ENCODE data around the gene TTN. TPM values are rescaled to one million over a fixed set of nuclear protein-coding genes. Genes with fewer than 3 reads are reported as not detected.

TTN gene
- total and polyA plus RNA-seq, 3 donors from 2014 or later: 2.6 to 49.1 (median 30.8) TPM

- no peak overlapping the region for H3K4me3 ChIP-seq
- H3K27ac ChIP-seq: no peak overlapping the region
- TF ChIP-seq CTCF (IDR thresholded peaks at IDR 0.05): no peak
- no peak for TF ChIP-seq POLR2A (IDR thresholded peaks at IDR 0.05)
- H3K9me3 ChIP-seq: no peaks in the 10 kb centered on the region
- H3K4me1 ChIP-seq: peaks cover 9% of the 10 kb centered on the region
- H3K27me3 ChIP-seq: no peaks in the 10 kb centered on the region
- H3K36me3 ChIP-seq (ENCODE audit: low read depth, missing control alignments): no peaks in the 10 kb centered on the region
- WGBS, 2 donors: 78 to 79% methylated on average over 11 of the region's 11 CpGs
- intact Hi-C loops (cut with DNase I; ENCODE audit: low total_unique reads): no loop called here
- DNase-seq: no peak
Measured at GRCh38 chr2:178521304-178522150, 285.7 kb downstream of the TTN start.

- Histone ChIP-seq H3K4me1 (no peaks in the 10 kb centered on the region), H3K36me3 (ENCODE audit: low read depth, missing control alignments) (no peaks in the 10 kb centered on the region), H3K4me3 (no peak overlapping the region), H3K27me3 (no peaks in the 10 kb centered on the region), H3K9me3 (no peaks in the 10 kb centered on the region), H3K27ac (no peak overlapping the region)
- no peak for DNase-seq
- intact Hi-C loops (cut with DNase I; ENCODE audit: low total_unique reads): no loop called here
- 73 to 82% methylated on average over 1 of the region's 1 CpG for WGBS, 2 donors
- TF ChIP-seq POLR2A (IDR thresholded peaks at IDR 0.05) (no peak), CTCF (IDR thresholded peaks at IDR 0.05) (no peak)
Measured at GRCh38 chr2:178517496-178517895, 289.7 kb downstream of the TTN start.

GRCh38 chr2:178514664-178515063 is 292.6 kb downstream of the TTN start:
- no peak overlapping the region for H3K4me3 ChIP-seq
- H3K27me3 ChIP-seq: no peaks in the 10 kb centered on the region
- H3K27ac ChIP-seq: no peak overlapping the region
- intact Hi-C loops (cut with DNase I; ENCODE audit: low total_unique reads): no loop called here
- no peaks in the 10 kb centered on the region for H3K36me3 ChIP-seq (ENCODE audit: low read depth, missing control alignments)
- no peaks in the 10 kb centered on the region for H3K4me1 ChIP-seq
- WGBS, 2 donors: 73 to 85% methylated on average over 2 of the region's 2 CpGs
- H3K9me3 ChIP-seq: no peaks in the 10 kb centered on the region
- DNase-seq: no peak
- TF ChIP-seq CTCF (IDR thresholded peaks at IDR 0.05) (no peak), POLR2A (IDR thresholded peaks at IDR 0.05) (no peak)

- no peak overlapping the region for H3K27ac ChIP-seq
- no peak for TF ChIP-seq POLR2A (IDR thresholded peaks at IDR 0.05)
- TF ChIP-seq CTCF (IDR thresholded peaks at IDR 0.05): no peak
- no peaks in the 10 kb centered on the region for H3K9me3 ChIP-seq
- WGBS, 2 donors: 87 to 97% methylated on average over 4 of the region's 4 CpGs
- no peak overlapping the region for H3K4me3 ChIP-seq
- intact Hi-C loops (cut with DNase I; ENCODE audit: low total_unique reads): no loop called here
- no peak for DNase-seq
- H3K4me1 ChIP-seq: no peaks in the 10 kb centered on the region
- H3K27me3 ChIP-seq: no peaks in the 10 kb centered on the region
- no peaks in the 10 kb centered on the region for H3K36me3 ChIP-seq (ENCODE audit: low read depth, missing control alignments)
Measured at GRCh38 chr2:178513876-178514275, 293.3 kb downstream of the TTN start.

GRCh38 chr2:178512484-178512883 is 294.7 kb downstream of the TTN start:
- H3K4me3 ChIP-seq: no peak overlapping the region
- H3K36me3 ChIP-seq (ENCODE audit: low read depth, missing control alignments): no peaks in the 10 kb centered on the region
- H3K27me3 ChIP-seq: no peaks in the 10 kb centered on the region
- 95 to 98% methylated on average over 2 of the region's 2 CpGs for WGBS, 2 donors
- TF ChIP-seq POLR2A (IDR thresholded peaks at IDR 0.05) (no peak), CTCF (IDR thresholded peaks at IDR 0.05) (no peak)
- no peaks in the 10 kb centered on the region for H3K9me3 ChIP-seq
- no peaks in the 10 kb centered on the region for H3K4me1 ChIP-seq
- H3K27ac ChIP-seq: no peak overlapping the region
- intact Hi-C loops (cut with DNase I; ENCODE audit: low total_unique reads): no loop called here
- DNase-seq: no peak

Measured in testis (tissue), 3 donors.